HFF-Myc (cell line): ENCODE data around the gene CSH2.

ENCODE experiments used
- DNase-seq: peaks from one replicate; pipeline ENCODE4 v3.0.0-alpha.2; 2011; ENCODE audit warnings: low read depth; ENCODE audit errors: extremely low read depth
- H3K4me3 ChIP-seq: replicated peaks from 2 replicates; pipeline ENCODE4 v1.5.1; 2011; ENCODE audit warnings: low read depth, mild to moderate bottlenecking, control low read depth, low read length
- CTCF ChIP-seq: IDR thresholded peaks from 2 replicates; pipeline ENCODE4 v1.5.1; 2012; ENCODE audit warnings: mild to moderate bottlenecking, low read depth, low read length, control low read depth; ENCODE audit errors: missing control alignments

CSH2 gene

GRCh38 chr17:63837480-63837879, 36.0 kb downstream of the CSH2 start:
- TF ChIP-seq CTCF, result no peak
- no peak overlapping the region for H3K4me3 ChIP-seq
- DNase-seq, result no peak

GRCh38 chr17:63836811-63837210, 36.7 kb downstream of the CSH2 start:
- TF ChIP-seq CTCF, result no peak
- DNase-seq, result no peak
- H3K4me3 ChIP-seq, result no peak overlapping the region

GRCh38 chr17:63835167-63835720, 38.2 kb downstream of the CSH2 start:
- H3K4me3 ChIP-seq, result no peak overlapping the region
- no peak for TF ChIP-seq CTCF
- no peak for DNase-seq

GRCh38 chr17:63834431-63835166, 38.9 kb downstream of the CSH2 start:
- peak; percentile 73 for TF ChIP-seq CTCF
- peak; percentile 66 for DNase-seq
- H3K4me3 ChIP-seq, result no peak overlapping the region

GRCh38 chr17:63833741-63834373, 39.6 kb downstream of the CSH2 start:
- no peak for TF ChIP-seq CTCF
- no peak for DNase-seq

GRCh38 chr17:63833026-63833740, 40.3 kb downstream of the CSH2 start:
- no peak for TF ChIP-seq CTCF
- H3K4me3 ChIP-seq, result no peak overlapping the region
- no peak for DNase-seq

More at GRCh38 chr17:63833741-63834373, 39.6 kb downstream of the CSH2 start:
- no peak overlapping the region for H3K4me3 ChIP-seq
